HG02943 (cell line): ENCODE measurements around the gene GOSR1.
"Not testable (repeated sequence)": the region's sequence is repeated elsewhere in the genome, so short reads cannot be mapped to it uniquely, and the experiment has no call there.

Experiments
- ATAC-seq: cut with Tn5 transposase; IDR thresholded peaks from one replicate; pipeline ENCODE4 v1.9.1; 2021; ENCODE audit warnings: mild to moderate bottlenecking, low read depth, moderate library complexity; ENCODE audit not compliant: unreplicated experiment

GOSR1 gene

GRCh38 chr17:30477083-30477773 lies at the start of gene GOSR1:
GOSR1 (plus strand) TSS chr17:30477408; CDS start chr17:30477434, 26 bp downstream.
- peak; percentile 88 for ATAC-seq

GRCh38 chr17:30427611-30428010 lies 49.6 kb upstream of the GOSR1 start:
- ATAC-seq: no peak

DNA sequence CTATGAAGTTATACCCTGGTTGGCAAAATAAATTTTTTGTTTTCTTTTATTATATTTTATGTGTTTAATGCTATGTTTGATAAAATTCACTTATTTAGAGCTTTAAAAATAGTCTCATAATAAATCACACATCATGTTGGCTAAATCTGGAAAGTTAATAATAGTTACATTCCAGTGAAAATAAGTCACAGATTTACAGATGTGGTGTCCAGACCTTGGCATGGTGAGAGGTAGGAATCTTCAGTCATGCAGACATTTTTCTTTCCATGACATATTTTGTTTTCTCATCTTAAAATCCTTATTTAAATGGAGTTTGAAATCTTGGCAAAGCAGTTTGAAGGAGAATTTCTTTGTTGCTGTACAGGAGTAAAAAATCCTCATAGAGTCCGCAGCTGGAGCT lies 48.1 kb upstream of the GOSR1 start:
- no peak for ATAC-seq

GRCh38 chr17:30433514-30433913 lies 43.7 kb upstream of the GOSR1 start:
- ATAC-seq: no peak

DNA sequence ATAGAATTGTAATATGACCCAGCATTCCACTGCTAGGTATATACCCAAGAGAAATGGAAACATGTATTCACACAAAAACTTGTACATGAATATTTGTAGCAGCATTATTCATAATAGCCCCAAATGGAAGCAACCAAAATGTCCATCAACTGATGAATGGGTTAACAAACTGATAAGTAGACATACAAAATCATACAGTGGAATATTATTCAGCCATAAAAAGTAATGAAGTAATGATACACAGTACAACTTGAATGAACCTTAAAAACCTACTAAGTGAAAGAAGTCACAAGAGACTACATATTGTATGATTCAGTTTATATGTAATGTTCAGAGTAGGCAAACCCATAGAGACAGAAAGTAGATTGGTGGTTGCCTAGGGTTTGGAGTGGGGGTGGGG lies 40.5 kb upstream of the GOSR1 start:
- no peak for ATAC-seq

- ATAC-seq: no peak
These were observed 33.5 kb upstream of the GOSR1 start for GRCh38 chr17:30443721-30444120.

GRCh38 chr17:30446640-30447039 lies 30.6 kb upstream of the GOSR1 start:
- ATAC-seq: not testable (repeated sequence)

- ATAC-seq: no peak
These were observed 27.7 kb upstream of the GOSR1 start for GRCh38 chr17:30449480-30449879.

- no peak for ATAC-seq
These were observed 26.8 kb upstream of the GOSR1 start for GRCh38 chr17:30450125-30451027.

GRCh38 chr17:30454635-30455034 lies 22.6 kb upstream of the GOSR1 start:
- no peak for ATAC-seq

GRCh38 chr17:30458371-30458770 lies 18.8 kb upstream of the GOSR1 start:
- ATAC-seq: no peak

GRCh38 chr17:30458797-30459413 lies 18.3 kb upstream of the GOSR1 start:
- not testable (repeated sequence) for ATAC-seq

DNA sequence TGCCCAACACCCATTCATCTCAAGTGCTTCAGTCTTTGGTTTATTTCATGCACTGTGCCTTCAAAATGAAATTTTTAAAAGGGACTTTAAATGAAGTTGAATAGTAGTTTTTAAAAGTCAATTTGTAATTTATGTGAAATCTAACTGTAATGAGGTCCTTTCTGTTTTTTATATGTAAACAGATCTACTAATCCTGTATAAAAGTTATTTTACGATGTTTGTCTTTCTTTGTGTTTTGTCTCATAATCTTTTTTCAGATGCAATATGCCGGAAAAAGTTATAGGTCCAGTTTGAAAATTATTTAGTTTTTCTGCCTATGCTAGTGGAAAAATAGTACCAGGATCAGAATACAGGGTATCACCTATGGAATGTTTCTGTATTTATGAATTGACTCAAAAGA lies 8.7 kb upstream of the GOSR1 start:
- no peak for ATAC-seq

GRCh38 chr17:30472238-30472890 lies 4.8 kb upstream of the GOSR1 start:
- ATAC-seq: no peak

GRCh38 chr17:30475206-30475605 lies 2.0 kb upstream of the GOSR1 start:
- no peak for ATAC-seq

DNA sequence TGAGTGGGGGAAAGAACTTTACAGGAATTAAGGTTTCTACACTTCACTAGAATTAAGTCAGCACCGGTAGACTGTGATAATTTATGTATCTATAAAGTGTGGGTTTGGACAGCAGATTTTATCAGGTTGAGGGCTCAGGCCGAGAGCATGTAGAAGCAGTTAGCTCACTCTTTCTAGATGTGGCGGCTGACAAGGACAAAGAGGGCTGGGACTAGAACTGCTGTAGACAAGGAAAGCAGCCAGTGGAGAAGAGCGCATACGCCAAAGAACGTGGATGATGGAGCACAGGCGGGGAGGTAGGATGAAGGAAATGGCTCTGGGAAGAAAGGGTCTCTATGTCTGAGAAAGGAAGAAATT lies 504 bp upstream of the GOSR1 start:
- no peak for ATAC-seq

- peak; percentile 17 for ATAC-seq
These were observed 537 bp downstream of the GOSR1 start for GRCh38 chr17:30477774-30478115.

GRCh38 chr17:30482555-30482954 lies 5.3 kb downstream of the GOSR1 start:
- no peak for ATAC-seq

DNA sequence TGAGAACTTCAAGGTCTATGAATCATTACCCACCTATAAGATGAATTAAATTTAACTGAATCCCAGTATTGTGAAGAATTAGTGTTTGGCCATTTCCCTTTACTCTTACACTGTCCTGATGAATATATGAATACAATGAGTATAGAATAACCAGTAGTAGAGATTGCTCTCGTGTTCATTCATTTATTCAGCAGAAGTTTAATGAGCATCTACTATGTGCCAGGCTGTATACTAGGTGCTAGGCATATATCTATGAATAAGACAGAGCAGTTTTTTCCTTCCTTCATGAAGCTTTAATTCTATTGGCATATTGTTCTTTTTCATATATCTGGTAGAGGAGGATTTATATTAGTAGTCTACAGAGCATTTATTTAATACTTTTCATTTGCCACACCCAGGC lies 6.0 kb downstream of the GOSR1 start:
- ATAC-seq: no peak

DNA sequence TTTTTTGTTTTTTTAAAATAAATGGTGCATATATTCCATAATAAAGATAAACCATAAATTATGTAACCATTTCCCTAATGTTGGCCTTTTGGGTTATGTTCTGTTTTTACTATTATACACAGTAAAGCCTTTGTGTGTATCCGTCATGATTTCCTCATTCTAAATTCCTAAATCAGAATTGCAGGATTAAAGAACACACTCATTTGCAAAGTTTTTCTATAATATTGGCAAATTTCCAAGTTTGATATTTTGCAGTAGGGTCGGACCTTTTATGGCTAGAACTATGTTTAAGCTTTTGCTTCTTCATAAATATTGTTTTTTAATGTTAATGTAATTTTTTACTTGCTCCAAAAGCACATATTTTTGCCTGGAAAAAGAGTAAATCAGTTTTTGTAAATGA lies 16.6 kb downstream of the GOSR1 start:
- no peak for ATAC-seq

- ATAC-seq: no peak
These were observed 18.4 kb downstream of the GOSR1 start for GRCh38 chr17:30495586-30495985.
